GM12874 (cell line): Measurements from ENCODE around the gene PDLIM7.

Experiments
- TF ChIP-seq, protein P1 (sequence below): IDR thresholded peaks from 2 replicates; pipeline ENCODE4 v1.5.1; 2011; ENCODE audit warnings: low read depth, mild to moderate bottlenecking, control low read depth, low read length, moderate library complexity; ENCODE audit not compliant: insufficient read depth

PDLIM7 gene

DNA sequence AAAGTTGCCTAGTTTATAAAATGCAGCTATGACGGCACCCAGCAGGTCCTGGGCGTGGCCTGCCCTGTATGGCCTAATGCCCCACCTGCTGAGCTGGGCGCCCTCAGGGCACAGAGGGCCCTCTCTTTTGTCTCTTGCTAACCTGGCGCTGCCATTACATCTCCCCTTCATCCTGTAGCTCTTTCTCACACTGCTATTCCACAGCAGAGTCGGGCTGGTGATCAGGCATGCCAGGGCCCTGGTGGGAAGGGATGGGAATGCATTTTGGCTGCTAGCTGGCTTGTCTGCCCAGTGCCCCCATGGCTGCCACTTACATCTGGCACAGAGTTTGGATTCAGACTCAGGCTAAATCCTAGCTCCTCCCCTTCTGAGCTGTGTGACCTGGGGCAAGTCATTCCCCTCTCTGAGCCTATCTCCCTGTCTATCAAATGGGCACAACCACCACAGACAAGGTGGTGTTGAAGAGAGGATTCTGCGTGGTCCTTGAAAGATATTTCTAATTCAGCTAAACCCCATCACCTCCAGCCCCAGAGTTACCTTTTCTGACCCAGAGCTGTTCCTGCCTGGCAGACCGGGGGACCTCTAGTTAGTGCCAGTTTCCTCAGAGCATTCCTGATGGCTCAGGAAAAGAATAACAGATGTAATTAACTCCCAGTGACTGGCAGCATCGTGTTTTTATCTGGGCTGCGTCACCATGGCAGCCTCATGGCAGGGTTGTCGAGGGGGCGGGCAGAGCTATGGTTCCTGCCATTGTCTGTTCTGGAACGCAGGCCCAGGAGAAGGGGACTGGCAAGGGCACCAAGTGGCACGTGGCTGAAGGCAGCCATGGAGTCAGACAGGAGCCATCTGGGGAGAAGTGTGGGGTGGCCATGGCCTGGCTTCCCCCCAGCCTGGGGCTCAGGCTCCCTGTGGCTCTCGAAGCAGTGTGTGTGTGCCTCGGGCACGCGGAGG is 44.4 kb downstream of the PDLIM7 start:
- TF ChIP-seq, protein P1, sequence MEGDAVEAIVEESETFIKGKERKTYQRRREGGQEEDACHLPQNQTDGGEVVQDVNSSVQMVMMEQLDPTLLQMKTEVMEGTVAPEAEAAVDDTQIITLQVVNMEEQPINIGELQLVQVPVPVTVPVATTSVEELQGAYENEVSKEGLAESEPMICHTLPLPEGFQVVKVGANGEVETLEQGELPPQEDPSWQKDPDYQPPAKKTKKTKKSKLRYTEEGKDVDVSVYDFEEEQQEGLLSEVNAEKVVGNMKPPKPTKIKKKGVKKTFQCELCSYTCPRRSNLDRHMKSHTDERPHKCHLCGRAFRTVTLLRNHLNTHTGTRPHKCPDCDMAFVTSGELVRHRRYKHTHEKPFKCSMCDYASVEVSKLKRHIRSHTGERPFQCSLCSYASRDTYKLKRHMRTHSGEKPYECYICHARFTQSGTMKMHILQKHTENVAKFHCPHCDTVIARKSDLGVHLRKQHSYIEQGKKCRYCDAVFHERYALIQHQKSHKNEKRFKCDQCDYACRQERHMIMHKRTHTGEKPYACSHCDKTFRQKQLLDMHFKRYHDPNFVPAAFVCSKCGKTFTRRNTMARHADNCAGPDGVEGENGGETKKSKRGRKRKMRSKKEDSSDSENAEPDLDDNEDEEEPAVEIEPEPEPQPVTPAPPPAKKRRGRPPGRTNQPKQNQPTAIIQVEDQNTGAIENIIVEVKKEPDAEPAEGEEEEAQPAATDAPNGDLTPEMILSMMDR: no peak

DNA sequence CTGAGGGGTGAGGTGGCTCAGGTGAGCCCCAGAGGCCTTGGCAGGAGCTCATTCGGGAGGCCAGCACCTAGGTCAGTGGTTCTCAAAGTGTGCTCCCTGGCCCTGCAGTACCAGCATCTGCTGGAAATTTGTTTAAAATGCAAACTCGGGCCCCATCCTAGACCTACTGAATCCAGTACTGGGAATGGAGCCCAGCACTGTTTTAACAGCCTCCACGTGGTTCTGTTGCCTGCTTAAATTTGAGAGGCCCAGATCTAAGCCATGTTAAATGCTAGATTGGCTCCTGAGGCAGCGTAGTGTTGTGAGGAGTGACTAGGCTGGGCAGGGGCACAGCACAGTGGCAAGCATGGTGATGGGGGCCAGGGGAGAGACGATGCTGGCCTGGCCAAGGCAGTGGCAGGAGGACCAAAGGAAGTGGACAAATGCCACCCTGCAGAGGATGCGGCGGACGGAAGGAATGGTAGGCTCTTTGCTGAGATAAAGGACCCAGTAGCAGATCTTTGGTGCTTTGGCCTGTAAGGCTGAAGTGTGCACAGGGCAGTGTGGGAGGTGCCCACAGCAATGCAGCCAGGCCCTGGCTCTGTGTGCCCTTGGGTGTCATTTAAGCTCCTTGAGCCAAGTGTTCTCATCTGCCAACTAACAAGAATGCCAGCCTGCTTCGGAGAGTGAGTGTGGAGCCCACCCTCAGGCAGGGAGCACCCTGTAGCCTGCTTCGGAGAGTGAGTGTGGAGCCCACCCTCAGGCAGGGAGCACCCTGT is 46.6 kb downstream of the PDLIM7 start:
- TF ChIP-seq, protein P1: no peak

DNA sequence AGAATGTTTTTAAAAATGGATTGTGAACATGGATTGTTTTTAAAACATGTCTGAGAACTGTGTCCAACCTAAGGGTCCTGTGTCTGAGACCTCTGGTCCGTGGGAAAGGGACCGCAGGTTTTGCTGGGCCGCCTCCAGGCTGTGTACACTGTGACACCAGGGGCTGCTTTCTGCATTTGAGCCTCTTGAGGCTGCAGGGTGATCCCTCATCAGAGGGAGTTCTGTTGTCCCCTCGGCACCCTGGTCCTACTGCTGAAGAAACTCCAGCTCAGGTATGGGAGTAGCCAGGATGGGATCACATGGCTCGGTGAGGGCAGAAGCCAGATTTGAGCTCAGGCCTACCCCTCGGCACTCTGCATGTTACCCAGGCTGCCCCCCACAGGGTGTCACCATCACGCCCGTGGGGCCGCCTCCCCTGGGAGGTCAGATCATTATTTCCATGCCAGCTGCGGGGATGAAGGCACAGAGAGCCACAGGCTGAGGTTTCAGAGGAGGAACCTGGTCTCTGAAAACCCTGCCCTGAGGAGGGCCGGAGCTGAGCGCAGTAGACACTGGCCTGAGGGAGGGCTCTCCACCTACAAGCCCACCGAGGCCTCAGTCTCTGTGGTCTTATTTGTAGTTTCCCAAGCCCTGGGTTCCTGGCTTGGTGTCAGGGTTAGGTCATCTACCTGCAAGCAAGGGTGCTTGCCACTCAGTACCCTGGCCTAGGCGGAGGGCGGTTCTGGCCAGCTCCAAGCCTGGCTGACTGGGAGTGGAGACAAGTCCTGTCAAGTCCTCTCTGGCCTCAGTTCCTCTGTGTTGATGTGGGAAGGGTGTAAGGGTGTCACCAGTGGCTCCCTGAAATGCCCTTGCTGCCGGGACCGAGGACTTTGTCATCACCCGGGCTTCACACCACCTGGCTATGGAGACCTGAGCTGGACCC is 48.0 kb downstream of the PDLIM7 start:
- TF ChIP-seq, protein P1: no peak

DNA sequence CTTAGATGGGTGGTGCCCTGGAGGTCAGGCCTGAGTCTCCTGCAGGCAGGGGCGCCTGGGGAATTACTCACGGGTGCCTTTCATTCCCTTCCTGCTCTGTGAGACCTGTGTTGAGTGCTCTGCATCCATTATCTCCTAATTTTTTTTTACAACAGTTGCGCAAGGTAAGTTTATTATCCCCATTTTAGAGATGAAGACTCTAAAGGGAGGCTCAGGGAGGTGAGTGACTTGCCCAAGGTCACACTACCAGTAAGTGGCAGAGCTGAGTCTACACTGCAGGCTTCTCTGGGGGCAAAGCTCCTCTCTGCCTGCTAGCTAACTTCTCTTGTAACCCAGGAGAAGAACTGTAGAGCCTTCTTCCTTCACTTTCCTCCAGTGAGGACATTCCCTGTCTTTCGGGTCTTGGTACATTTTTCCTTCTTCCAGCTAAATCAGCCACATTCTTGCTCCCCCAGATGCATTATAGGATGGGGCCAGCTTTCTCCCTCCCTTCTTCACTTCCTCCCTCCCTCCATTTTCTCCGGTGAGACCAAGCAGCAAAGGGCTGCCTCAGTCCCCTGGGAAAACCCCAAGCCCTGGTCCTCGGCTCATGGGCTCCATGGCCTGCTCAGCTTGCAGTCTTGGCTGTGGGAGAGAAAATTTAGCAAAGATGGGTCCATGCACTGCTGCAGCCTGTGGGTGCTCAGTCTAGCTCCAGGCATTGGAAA is 49.0 kb downstream of the PDLIM7 start:
- TF ChIP-seq, protein P1: no peak

DNA sequence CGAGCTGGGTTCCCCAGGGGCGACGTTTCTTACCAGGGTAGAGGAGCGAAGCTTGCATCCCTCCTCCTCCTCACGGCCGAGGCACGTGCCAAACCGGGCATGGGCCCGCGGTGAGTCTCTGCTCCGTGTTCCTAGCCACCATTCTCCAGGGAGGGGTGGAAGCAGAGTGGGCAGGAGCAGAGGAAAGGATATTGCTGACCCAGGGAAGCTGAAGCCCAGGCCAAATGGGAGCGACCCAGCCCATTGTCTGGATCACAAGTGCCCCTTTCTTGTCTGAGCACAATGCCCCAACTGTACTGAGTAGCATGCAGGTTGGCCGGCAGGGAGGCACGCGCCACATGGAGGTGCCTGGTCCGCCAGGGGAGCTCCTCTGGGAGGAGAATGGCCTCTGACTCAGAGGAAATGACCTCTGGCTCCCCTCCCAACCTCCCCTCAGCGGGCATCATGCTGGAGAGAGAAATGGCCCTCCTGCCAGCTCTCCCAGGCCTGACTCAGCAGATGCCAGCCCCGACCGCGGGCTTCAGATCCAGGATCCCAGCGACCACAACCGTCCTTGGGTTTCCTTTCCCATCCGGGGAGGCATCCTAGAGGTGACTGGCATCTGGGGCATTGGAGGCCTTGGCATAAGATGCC is 49.7 kb downstream of the PDLIM7 start:
- TF ChIP-seq, protein P1: no peak

DNA sequence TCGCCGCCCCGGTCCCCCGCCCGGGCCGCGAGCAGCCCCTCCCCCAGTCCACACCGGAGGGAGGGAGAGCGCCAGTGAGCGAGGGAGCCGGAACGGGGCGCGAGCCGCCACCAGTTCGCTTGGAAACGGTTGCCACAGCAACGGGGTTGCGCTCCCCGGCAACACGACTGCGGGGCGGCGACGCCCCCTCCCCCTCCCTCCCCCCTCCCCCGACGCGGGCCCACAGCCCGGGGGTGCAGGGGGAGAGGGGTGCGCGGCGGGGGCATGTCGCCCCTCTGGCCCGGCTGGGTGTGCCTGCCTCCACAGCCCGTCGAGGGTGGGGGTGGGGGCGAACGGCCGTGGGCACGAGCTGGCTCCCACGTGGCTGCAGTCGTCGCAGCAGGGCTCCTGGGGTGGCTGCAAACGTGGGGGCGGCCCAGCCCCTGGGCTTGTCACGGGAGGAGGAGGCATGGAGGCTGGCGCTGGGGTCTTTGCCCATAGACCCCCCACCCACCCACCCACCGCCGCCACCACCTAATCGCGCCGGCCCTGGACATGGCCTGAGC is 50.3 kb downstream of the PDLIM7 start:
- TF ChIP-seq, protein P1: no peak
